ENCODE measurements around the gene SPOUT1.
"Not testable (repeated sequence)": the region's sequence is repeated elsewhere in the genome, so short reads cannot be mapped to it uniquely, and the experiment has no call there.

SPOUT1 gene

GRCh38 chr9:128829477-128830251 lies at the start of gene SPOUT1:
Gene SPOUT1, minus strand, starts transcription at chr9:128829794. Its CDS starts 14 bp downstream, at chr9:128829780.
- peak; percentile 64 for DNase-seq (ENCODE audit: low read depth)
- H3K4me3 ChIP-seq (ENCODE audit: low read length) = peak within 1 kb of the TSS; percentile 86
- TF ChIP-seq CTCF (conservative IDR thresholded peaks at IDR 0.05; ENCODE audit: low read depth, low read length) = no peak

- no peak overlapping the region for H3K4me3 ChIP-seq (ENCODE audit: low read length)
- no peak for TF ChIP-seq CTCF (conservative IDR thresholded peaks at IDR 0.05; ENCODE audit: low read depth, low read length)
- no peak for DNase-seq (ENCODE audit: low read depth)
Measured at GRCh38 chr9:128877852-128878251, 48.3 kb upstream of the SPOUT1 start.

GRCh38 chr9:128870941-128871265 lies 41.3 kb upstream of the SPOUT1 start:
- not testable (repeated sequence) for H3K4me3 ChIP-seq (ENCODE audit: low read length); DNase-seq (ENCODE audit: low read depth)

GRCh38 chr9:128870128-128870940 lies 40.7 kb upstream of the SPOUT1 start:
- no peak overlapping the region for H3K4me3 ChIP-seq (ENCODE audit: low read length)
- DNase-seq (ENCODE audit: low read depth) = no peak
- no peak for TF ChIP-seq CTCF (conservative IDR thresholded peaks at IDR 0.05; ENCODE audit: low read depth, low read length)

GRCh38 chr9:128863647-128864046 lies 34.1 kb upstream of the SPOUT1 start:
- no peak for DNase-seq (ENCODE audit: low read depth)
- peak; percentile 86 for TF ChIP-seq CTCF (conservative IDR thresholded peaks at IDR 0.05; ENCODE audit: low read depth, low read length)
- no peak overlapping the region for H3K4me3 ChIP-seq (ENCODE audit: low read length)

GRCh38 chr9:128862401-128862851 lies 32.8 kb upstream of the SPOUT1 start:
- TF ChIP-seq CTCF (conservative IDR thresholded peaks at IDR 0.05; ENCODE audit: low read depth, low read length) = no peak
- no peak for DNase-seq (ENCODE audit: low read depth)
- no peak overlapping the region for H3K4me3 ChIP-seq (ENCODE audit: low read length)

- H3K4me3 ChIP-seq (ENCODE audit: low read length) = no peak overlapping the region
- DNase-seq (ENCODE audit: low read depth) = no peak
- no peak for TF ChIP-seq CTCF (conservative IDR thresholded peaks at IDR 0.05; ENCODE audit: low read depth, low read length)
Measured at GRCh38 chr9:128861501-128861900, 31.9 kb upstream of the SPOUT1 start.
